Stimulated activated CD8-positive, alpha-beta memory T cell treated with anti-CD3 and anti-CD28 coated beads, Interleukin-4, amount 100 ng/mL, for 24 hours (primary cell): ENCODE results near the gene JPT1.
"Not testable (repeated sequence)": the region's sequence is repeated elsewhere in the genome, so short reads cannot be mapped to it uniquely, and the experiment has no call there.

Experiments used
- DNase-seq: peaks from one replicate; pipeline ENCODE4 v3.0.0-alpha.2; 2020; ENCODE audit warnings: low read depth

The JPT1 gene, protein sequence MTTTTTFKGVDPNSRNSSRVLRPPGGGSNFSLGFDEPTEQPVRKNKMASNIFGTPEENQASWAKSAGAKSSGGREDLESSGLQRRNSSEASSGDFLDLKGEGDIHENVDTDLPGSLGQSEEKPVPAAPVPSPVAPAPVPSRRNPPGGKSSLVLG

DNA sequence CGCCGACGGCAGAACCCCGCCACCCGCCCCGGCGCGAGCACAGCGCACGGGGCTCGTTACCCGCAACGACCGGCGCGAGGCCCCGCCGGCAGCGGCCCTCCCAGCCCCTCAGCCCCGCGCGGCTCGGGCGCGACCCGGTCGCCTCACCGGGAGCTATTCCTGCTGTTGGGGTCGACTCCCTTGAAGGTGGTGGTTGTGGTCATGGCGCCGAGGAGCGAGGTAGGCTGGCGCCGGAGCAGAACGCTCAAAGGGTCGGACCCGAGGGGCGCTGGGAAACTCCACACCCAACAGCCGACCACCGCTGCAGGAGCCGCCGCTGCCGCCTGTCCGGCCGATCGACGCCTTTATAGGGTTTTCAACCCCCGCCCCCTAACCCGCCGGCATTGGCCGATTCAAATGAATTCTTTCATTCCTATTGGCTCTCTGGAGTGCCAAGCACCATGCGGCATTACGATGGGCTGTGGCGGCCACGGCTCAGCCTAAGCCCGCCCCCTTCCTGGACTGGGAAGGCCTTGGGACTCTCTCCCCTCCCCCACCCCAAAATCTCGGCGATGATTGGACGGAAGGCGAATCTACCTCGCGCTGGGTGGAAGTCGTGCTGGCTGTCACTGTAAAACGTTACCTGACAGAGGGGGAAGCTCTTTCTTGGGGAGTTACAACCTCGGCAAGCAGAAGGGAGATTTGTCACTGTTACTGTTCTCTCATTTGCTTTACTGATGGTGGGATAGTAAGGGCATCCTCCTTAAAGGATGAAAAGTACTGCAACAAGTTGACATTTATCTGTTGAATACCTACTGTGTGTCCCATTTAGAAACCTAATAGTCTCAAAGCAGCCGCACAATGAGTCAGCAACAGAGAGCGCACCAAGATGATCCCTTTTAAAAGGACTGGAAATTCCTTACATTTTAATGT, at the start of gene JPT1:
JPT1 (minus strand) TSS at position 318 of the 912 bp plus-strand sequence; CDS start at position 203, 115 bp downstream.
- peak; percentile 94 for DNase-seq

DNA sequence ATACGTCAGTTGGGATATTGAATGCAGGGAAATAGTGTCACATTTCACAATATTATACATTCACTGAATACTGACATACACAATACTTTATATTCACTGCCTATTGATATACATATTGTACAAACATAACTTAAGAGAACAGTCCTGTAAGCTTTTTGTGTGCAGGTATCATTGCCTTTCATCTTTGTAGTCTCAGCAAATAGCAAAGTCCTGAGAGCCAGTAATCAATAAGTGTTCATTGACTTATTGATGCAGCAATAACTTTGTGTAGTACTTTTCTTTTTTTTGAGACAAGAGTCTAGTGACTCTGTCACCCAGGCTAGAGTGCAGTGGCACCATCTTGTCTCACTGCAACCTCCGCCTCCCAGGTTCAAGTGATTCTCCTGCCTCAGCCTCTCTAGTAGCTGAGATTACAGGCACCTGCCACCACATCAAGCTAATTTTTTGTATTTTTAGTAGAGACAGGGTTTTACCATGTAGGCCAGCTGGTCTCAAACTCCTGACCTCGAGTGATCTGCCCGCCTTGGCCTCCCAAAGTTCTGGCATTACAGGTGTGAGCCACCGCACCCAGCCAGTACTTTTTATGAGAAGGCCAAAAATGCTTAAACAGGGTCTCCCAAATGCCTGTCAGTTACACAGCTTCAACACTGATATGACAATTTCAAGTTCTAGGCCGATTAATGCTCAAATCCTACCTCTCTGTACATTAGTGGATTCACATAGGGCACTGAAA, 45.7 kb upstream of the JPT1 start:
- DNase-seq: no peak

DNA sequence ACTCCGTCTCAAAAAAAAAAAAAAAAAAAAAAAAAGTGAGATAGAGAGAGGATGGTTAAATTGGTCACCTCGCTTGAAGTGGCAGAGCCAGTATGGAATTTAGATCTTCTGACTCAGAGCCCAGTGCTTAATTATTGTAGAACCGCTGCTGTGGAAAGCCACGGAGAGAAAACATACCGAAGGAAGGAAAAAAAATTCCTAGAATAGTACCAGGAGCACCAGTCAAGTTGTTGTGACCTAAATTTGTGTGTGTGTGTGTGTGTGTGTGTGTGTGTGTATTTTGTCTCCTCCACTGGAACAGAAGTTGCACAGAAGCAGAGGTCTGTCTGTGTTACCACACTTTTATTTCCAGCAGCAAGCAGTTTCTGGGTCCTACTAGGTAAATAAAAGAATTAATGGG, 40.6 kb upstream of the JPT1 start:
- no peak for DNase-seq

DNA sequence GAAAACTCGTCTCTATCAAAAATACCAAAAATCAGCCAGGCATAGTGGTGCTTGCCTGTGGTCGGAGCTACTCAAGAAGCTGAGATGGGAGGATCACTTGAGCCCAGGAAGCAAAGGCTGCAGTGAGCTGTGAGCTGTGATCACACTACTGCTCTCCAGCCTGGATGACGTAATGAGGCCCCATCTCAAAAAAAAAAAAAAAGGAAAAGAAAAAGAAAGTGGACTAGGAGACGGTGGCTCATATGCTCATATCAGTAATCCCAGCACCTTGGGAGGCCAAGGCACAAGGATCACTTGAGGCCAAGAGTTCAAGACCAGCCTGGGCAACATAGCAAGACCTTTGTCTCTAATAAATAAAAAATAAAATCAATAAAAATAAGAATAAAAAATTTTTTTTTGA, 37.3 kb upstream of the JPT1 start:
- DNase-seq: no peak

DNA sequence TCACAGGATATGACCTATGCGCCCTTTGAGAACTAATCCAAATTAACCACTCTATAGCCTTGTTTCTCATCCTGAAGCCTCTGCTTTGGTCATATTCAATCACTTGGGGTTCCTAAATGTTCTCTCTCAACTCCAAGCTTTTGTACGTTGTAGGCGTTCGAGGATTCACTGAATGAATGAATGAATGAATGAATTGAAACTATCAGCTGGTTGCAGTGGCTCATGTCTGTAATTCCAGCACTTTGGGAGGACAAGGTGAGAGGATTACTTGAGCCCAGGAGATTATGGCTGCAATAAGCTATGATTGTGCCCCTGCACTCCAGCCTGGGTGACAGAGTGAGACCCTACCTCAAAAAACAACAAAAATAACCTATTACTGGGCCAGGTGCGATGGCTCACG, 34.3 kb upstream of the JPT1 start:
- DNase-seq: no peak

DNA sequence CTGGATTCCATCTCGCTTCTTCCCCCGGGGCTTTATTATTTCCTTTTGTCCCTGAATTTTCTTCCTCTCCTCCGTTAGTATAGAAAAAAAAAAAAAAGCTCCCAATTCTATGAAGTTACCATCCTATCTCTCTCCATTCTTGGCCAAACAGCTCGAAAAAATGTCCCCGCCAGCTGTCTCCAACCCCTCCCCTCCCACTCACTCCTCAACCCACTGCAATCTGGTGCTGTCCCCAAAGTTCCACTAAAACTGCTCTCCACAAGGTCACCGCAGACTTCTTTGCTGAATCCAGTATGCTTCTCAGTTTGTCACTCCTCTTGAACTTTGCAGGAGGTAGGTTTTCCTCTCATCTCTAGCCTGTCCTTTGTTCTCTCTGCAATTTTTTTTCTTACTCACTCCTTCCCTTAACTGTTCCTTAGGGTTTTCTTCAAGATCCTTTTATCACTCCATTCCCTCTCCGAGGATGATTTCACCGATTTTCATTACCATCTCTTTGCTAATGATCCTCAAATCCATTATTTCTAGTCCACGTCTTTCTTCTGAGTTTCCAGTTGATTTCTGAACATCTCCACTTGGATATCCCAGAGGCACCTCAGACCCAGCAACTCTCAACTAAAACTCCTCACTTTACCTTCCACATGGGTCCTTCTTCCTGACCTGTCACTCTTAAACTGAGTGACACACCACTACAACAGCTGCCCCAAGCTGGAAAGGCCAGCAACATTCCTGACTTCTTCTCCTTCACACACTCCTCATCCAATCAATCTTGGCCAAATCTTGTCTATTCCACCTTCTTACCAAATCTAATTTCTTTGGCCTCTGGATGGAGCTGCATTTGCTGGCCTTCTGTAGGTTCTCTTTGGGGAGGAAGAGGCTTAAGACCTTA, 29.9 kb upstream of the JPT1 start:
- no peak for DNase-seq

DNA sequence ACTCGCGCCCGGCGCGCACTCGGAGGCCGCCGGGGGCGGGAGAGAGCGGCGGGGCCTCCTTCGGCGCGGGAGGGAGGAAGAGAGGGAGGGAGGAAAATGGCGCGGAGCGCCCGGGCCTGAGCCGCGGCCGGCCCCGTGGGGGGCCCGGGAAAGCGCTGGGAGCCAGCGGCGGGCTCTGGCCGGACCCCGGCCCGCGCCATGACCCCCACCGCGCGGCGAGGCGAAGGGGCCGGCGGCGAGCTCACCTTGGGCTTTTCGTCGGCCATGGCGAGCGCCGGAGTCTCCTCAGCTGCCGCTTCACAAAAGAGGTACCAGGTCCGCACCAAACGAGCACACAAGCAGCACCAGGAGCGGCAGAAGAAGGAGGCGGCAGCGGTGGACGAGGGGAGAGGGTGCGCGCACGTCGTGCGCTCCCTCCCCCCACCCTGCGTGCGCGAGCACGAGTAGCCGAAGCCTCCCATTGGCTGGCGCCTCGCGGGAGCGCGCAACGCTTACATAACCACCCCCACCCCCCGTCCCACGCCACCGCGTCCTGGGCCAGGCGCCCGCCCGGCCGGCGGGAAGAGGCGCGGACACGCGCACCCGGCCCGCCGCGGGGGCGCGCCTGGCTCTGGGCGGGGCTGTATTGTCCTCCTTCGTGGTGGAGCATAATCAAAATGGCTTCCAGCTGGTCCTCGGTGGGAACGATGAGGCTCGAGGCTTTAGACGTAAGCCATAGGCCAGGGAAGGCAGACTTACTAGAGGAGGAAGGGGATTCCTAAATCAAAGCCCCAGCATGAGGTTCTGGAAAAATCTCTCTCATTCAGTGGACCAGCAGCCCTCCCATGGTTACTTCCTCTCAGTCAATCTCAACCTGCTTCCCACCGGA, 28.5 kb upstream of the JPT1 start, which contains the start of gene SUMO2:
SUMO2 (minus strand) TSS at position 391 of the 868 bp plus-strand sequence; CDS start at position 266, 125 bp downstream.
- peak; percentile 94 for DNase-seq

DNA sequence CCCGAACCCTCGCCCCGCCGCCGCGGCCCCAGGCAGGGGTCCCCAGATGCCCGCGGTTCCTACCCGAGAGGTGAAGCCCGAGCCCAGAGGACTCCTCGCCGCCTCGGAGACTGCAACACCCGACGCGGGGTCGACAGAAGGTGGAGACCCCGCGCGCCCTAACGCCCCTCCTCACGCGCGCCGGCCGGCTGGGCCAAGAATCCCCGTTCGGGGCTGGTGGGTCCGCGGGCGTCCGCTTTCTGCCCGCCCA, 27.9 kb upstream of the JPT1 start:
- no peak for DNase-seq

DNA sequence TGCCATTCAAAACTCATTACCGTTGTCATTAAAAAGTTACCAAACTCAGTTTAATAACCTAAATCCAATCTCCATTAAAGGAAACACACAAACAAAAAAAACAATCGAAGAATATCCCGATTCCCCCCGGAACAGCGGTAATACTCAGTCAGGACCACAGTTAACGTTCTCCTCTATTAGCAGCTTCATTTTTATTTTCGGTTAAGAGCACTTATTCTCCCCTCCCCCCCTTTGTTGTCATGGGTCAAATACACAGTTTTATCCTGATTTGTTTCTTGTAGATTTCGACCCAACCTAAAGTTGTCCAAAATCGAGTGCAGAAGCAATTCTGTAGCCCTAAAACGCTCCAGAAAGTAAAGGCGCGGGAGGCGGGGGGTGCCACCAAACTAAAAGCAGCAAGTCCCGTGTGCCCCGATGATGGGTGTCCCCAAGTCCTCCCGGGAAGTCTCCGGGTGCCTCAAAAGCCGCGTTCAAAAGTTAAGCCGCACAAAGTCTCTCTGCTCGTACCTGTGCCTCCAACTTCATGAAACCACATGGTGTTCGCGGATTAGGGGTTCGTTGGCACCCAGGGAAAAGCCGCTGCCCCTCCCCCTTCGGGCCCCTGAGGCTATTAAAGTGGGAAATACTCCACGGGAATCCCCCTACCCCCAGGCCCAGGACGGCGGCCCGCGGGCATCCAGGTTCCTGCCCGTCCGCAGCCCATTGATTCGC, 27.5 kb upstream of the JPT1 start:
- peak; percentile 26 for DNase-seq

DNA sequence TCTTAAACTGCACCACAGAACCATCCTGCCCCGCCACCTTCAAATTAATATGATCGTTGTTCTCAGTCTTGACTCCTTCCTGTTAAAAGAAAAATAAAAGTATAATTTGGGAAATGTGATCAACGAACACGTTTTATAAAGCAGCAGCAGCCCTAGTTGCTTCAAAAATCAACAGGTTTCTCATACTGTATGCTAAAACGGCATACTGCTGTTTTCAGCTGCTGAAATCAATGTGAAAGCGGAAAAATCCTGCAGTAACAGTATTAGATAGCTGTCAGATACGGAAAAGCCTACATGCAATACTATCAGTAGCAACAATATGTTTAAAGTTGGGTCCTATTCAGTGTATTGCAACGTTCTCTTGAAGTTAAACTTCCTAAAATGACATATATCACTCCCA, 26.8 kb upstream of the JPT1 start:
- no peak for DNase-seq

DNA sequence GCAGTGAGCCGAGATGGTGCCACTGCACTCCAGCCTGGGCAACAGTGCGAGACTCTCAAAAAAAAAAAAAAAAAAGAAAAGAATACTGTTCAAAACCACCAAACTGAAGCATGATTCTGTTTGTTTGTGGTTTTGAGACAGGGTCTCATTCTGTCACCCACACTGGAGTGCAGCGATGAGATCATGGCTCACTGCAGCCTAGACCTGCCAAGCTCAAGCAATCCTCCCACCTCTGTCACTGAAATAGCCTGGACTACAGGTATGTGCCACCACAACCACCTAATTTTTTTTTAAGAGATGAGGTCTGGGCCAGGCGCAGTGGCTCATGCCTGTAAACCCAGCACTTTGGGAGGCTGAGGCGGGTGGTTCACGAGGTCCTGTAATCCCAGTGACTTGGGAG, 24.1 kb upstream of the JPT1 start:
- no peak for DNase-seq

DNA sequence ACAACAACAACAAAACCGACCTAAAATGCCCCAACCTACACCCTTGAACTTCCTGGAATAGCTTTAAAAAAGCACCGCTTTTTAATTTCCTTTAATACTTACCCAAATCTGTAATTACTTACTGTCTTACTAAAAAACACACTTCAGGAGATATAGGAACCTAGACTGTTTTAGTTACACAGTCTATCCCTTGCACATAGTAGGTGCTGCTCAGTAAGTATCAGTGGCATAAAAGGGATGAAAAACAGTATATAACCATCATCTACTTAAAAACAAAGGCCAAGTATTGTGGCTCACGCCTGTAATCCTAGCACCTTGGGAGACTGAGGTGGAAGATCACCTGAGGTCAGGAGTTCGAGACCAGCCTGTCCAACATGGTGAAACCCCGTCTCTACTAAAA, 22.3 kb upstream of the JPT1 start:
- DNase-seq: no peak

DNA sequence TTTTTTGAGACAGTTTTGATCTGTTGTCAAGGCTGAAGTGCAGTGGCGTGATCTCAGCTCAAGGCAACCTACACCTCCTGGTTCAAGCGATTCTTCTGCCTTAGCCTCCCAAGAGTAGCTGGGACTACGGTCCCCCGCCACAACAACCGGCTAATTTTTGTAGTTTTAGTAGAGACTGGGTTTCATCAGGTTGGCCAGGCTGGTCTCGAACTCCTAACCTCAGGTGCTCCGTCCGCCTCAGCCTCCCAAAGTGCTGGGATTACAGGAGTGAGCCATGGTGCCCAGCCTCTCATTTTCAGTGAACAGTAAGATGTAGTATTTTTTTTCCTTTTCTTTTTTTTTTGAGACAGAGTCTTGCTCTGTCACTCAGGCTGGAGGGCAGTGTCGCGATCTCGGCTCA, 20.7 kb upstream of the JPT1 start:
- no peak for DNase-seq

DNA sequence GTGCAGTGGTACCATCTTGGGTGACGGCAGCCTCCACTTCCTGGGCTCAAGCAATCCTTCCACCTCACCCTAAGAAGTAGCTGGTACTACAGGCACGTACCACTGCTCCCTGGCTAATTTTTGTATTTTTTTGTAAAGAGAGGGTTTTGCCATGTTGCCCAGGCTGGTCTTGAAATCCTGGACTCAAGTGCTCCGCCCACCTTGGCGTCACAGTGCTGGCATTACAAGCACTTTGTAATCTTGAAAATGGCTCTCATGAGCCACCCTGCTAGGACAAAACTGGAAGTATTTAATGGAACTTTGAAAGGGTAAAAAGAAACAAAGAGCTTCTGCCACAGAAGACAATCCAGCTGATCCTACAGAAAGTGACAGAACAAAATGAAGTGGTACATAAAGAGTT, 19.2 kb upstream of the JPT1 start:
- no peak for DNase-seq

DNA sequence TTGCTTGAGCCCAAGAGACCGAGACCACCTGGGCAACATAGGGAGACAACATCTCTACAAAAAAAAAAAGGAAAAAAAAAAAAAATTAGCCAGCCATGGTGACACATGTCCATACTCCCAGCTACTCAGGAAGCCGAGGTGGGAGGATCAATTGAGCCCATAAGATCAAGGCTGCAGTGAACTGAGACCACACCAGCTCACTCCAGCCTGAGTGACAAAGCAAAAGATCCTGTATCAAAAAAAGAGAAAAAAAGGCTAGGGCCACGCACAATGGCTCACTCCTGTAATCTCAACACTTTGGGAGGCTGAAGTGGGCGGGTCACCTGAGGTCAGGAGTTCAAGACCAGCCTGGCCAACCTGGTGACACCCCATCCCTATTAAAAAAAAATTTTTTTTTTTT, 14.7 kb upstream of the JPT1 start:
- DNase-seq: no peak

DNA sequence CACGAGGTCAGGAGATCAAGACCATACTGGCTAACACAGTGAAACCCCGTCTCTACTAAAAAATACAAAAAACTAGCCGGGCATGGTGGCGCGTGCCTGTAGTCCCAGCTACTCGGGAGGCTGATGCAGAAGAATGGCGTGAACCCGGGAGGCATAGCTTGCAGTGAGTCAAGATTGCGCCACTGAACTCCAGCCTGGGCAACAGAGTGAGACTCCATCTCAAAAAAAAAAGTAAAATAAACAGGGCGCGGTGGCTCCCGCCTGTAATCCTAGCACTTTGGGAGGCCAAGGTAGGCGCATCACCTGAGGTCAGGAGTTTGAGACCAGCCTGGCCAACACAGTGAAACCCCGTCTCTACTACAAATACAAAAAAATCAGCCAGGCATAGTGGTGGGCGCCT, 10.3 kb upstream of the JPT1 start:
- DNase-seq: not testable (repeated sequence)

DNA sequence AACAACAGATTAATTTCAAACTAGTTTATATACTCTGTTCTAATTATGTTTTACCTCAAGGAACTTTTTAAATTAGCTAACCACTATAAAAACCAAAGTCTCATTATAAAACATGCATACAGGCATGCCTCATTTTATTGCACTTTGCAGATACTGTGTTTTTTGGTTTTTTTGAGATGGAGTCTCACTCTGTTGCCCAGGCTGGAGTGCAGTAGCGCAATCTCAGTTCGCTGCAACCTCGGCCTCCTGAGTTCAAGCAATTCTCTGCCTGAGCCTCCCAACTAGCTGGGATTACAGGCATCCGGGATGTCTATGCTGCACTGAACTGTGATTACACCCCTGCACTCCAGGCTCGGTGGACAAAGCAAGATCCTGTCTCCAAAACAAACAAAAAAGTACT, 8.8 kb upstream of the JPT1 start:
- DNase-seq: no peak

DNA sequence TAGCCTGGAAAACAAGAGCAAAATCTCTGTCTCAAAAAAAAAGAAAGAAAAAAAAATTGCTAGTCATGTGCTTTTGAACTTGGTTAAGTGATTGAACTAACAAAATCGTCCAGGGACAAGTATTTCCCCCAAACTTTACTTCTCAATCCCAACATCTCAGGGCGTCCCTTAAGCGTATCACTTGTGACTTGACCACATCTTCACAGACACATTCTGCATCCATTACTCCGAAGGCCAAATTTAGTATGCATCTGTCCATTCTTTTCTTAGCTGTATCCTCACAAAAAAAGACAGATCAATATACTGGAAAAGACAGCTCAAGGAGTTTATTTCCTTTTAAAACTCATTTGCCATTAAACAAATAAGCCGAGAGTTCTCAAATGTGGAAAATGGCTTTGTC, 5.9 kb upstream of the JPT1 start:
- no peak for DNase-seq

DNA sequence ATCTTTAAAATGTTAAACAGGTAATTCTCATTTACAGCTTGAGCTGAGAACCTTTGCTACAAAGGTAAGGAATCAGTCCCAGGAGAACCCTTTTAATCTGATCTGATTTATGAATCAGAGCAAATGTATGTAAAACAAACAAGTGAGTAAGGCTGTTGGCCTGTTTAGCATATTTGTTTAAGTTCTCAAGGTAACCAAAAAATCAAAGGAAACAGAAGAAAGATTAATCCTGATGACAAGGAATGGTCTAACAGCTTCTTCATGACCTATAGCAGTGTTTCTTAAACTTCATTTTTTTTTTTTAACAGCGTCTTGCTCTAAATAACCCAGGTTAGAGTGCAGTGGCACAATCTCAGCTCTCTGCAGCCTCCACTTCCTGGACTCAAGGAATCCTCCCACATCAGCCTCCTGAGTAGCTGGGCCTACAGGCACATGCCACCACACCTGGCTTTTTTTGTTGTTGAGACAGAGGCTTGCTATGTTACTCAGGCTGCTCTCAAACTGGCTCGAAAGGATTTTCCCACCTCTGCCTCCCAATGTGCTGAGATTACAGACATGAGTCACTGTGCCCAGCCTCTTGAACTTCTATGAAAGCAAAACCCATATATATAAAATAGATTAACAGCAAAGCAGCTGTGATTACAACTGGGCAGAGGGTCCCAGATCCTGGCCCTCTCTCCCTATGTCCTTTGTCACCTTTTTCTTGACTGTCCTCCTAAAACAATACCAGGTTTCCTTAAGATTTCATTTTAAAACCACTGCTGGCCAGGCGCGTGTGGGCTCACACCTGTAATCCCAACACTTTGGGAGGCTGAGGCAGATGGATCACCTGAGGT, 5.1 kb upstream of the JPT1 start:
- DNase-seq: no peak

DNA sequence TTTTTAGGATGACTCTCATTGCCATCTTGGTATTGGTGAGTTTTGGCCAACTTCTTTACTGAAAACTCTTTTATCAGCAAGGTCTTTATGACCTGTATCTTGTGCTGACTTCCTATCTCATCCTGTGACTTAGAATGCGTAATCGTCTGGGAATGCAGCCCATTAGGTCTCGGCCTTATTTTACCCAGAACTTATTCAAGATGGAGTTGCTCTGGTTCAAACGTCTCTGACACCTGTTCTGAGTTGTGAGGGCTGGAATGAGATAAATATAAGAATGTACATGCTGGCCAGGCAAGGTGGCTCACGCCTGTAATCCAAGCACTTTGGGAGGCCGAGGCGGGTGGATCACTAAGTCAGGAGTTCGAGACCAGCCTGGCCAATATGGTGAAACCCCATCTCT, 4.2 kb upstream of the JPT1 start:
- not testable (repeated sequence) for DNase-seq
